WTC11 (cell line): Measurements from ENCODE around the gene PHLPP1. TPM values are rescaled to one million over a fixed set of nuclear protein-coding genes. Genes with fewer than 3 reads are reported as not detected.
A peak's percentile ranks its signal among the peaks of the same experiment; 100 is the strongest.

ENCODE experiments used
- ATAC-seq: fragments of 200-7000 bp; cut with Tn5 transposase; 2 replicates; pipeline ENCODE4 v1.10.0; 2021; ENCODE audit warnings: mild to moderate bottlenecking, moderate library complexity
- CTCF ChIA-PET: fragments of 300-600 bp; sonication (Branson Sonifier 250); formaldehyde crosslinking; loops from one replicate; lab custom pipeline; 2021; ENCODE audit warnings: antibody characterized with exemption; lab: Charles Lee
- POLR2A ChIA-PET: fragments of 350-600 bp; sonication (Branson Sonifier 250); formaldehyde crosslinking; loops from one replicate; lab custom pipeline; 2021; ENCODE audit warnings: antibody characterized with exemption; lab: Charles Lee
- DNase-seq: peaks from one replicate; pipeline ENCODE4 v3.0.0; 2021; ENCODE audit warnings: low spot score
- H3K27ac Mint-ChIP-seq: 2 replicates; pipeline ENCODE4 v1.8.0; 2021; ENCODE audit warnings: mixed read lengths
- H3K27me3 Mint-ChIP-seq: 2 replicates; pipeline ENCODE4 v1.8.0; 2021; ENCODE audit warnings: low read depth, mild to moderate bottlenecking, moderate library complexity, mixed read lengths
- H3K36me3 Mint-ChIP-seq: 2 replicates; pipeline ENCODE4 v1.8.0; 2021; ENCODE audit warnings: mixed read lengths
- H3K4me1 Mint-ChIP-seq: 2 replicates; pipeline ENCODE4 v1.8.0; 2022; ENCODE audit warnings: mixed read lengths
- H3K4me3 Mint-ChIP-seq: 2 replicates; pipeline ENCODE4 v1.8.0; 2021; ENCODE audit warnings: mild to moderate bottlenecking, moderate library complexity, mixed read lengths
- H3K9me3 Mint-ChIP-seq: 2 replicates; pipeline ENCODE4 v1.8.0; 2021; ENCODE audit warnings: mixed read lengths
- ETV6 ChIP-seq: sonication (generic); formaldehyde crosslinking; IDR thresholded peaks from 2 replicates; pipeline ENCODE4 v1.8.1; 2022; ENCODE audit warnings: mild to moderate bottlenecking, missing genetic modification reagents
- NR2C2 ChIP-seq: sonication (generic); formaldehyde crosslinking; IDR thresholded peaks from 2 replicates; pipeline ENCODE4 v1.8.0; 2022; ENCODE audit warnings: mild to moderate bottlenecking, missing genetic modification reagents
- SMAD4 ChIP-seq: sonication (generic); formaldehyde crosslinking; IDR thresholded peaks from 2 replicates; pipeline ENCODE4 v1.8.0; 2022; ENCODE audit warnings: mild to moderate bottlenecking, missing genetic modification reagents
- TP53 ChIP-seq: sonication (generic); formaldehyde crosslinking; IDR thresholded peaks from 2 replicates; pipeline ENCODE4 v1.8.1; 2023; ENCODE audit warnings: mild to moderate bottlenecking, missing genetic modification reagents
- total RNA-seq: library from RNA; stranded (reverse); gene quantifications from 3 replicates; pipeline ENCODE4 v1.2.3, GENCODE V29; 2021
- TF ChIP-seq, protein P1 (sequence below): fragments of 250-450 bp; sonication (Bioruptor Pico); IDR thresholded peaks from 2 replicates; pipeline ENCODE4 v1.8.0; 2021; ENCODE audit warnings: mild to moderate bottlenecking
- TF ChIP-seq, protein P2 (sequence below): sonication (generic); formaldehyde crosslinking; IDR thresholded peaks from 2 replicates; pipeline ENCODE4 v1.8.0; 2023; ENCODE audit warnings: missing genetic modification reagents, mild to moderate bottlenecking, borderline replicate concordance
- TF ChIP-seq, protein P3 (sequence below): sonication (generic); formaldehyde crosslinking; IDR thresholded peaks from 2 replicates; pipeline ENCODE4 v1.8.1; 2022; ENCODE audit warnings: mild to moderate bottlenecking, moderate library complexity, missing genetic modification reagents
- TF ChIP-seq, protein P4 (sequence below): sonication (generic); formaldehyde crosslinking; IDR thresholded peaks from 2 replicates; pipeline ENCODE4 v1.8.1; 2022; ENCODE audit warnings: low read depth, mild to moderate bottlenecking, moderate library complexity, missing genetic modification reagents, borderline replicate concordance
- TF ChIP-seq, protein P5 (sequence below): sonication (generic); formaldehyde crosslinking; IDR thresholded peaks from 2 replicates; pipeline ENCODE4 v1.8.0; 2022; ENCODE audit warnings: mild to moderate bottlenecking, missing genetic modification reagents
- TF ChIP-seq, protein P6 (sequence below): fragments of 250-450 bp; sonication (Bioruptor Pico); conservative IDR thresholded peaks from 2 replicates; pipeline ENCODE4 v1.9.0; 2021; ENCODE audit warnings: mild to moderate bottlenecking
- TF ChIP-seq, protein P7 (sequence below): sonication (generic); formaldehyde crosslinking; IDR thresholded peaks from 2 replicates; pipeline ENCODE4 v1.8.1; 2023; ENCODE audit warnings: mild to moderate bottlenecking, missing genetic modification reagents, moderate library complexity

The PHLPP1 gene
- total RNA-seq, 1 experiment from 2014 or later = 52.0 TPM

DNA sequence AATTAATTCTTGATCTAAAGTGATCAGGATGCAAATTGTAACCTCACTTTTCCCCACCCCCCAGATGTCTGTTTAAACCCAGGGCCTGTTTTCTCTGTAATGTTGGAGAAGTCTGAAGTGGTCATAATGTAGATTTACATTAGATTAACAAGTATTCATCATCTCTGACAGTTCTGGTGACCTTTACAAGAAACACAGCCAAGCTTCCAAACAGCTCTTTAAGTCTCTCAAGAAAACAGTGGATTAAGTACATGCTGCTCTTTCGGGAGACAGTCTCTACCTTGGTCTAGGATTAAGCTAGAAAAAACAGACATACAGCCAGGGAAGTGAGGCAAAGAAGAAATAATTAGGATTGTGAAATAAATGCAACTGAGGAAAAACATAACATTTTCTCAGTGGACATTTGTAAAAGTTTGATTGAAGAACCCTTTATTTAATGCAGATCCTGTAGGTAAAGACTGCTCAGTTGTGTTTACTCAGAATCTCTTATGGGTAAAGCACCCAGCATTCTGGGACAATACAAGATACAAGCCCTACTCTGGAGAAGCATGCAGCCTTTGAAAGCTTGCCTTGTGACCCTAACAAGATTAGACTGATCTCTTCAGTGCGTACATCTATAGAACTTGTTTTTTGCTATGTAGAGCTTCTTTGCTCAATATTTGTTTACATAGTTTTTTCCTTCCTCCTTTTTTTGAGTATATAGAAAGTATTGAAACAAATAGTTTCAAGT is 203.9 kb downstream of the PHLPP1 start:
- no peak for DNase-seq
- TF ChIP-seq, protein P1, sequence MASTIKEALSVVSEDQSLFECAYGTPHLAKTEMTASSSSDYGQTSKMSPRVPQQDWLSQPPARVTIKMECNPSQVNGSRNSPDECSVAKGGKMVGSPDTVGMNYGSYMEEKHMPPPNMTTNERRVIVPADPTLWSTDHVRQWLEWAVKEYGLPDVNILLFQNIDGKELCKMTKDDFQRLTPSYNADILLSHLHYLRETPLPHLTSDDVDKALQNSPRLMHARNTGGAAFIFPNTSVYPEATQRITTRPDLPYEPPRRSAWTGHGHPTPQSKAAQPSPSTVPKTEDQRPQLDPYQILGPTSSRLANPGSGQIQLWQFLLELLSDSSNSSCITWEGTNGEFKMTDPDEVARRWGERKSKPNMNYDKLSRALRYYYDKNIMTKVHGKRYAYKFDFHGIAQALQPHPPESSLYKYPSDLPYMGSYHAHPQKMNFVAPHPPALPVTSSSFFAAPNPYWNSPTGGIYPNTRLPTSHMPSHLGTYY (CRISPR knock-in tag) = no peak
- TF ChIP-seq ETV6 (no peak), NR2C2 (no peak), TP53 (CRISPR knock-in tag) (no peak), SMAD4 (no peak)
- TF ChIP-seq, protein P2, sequence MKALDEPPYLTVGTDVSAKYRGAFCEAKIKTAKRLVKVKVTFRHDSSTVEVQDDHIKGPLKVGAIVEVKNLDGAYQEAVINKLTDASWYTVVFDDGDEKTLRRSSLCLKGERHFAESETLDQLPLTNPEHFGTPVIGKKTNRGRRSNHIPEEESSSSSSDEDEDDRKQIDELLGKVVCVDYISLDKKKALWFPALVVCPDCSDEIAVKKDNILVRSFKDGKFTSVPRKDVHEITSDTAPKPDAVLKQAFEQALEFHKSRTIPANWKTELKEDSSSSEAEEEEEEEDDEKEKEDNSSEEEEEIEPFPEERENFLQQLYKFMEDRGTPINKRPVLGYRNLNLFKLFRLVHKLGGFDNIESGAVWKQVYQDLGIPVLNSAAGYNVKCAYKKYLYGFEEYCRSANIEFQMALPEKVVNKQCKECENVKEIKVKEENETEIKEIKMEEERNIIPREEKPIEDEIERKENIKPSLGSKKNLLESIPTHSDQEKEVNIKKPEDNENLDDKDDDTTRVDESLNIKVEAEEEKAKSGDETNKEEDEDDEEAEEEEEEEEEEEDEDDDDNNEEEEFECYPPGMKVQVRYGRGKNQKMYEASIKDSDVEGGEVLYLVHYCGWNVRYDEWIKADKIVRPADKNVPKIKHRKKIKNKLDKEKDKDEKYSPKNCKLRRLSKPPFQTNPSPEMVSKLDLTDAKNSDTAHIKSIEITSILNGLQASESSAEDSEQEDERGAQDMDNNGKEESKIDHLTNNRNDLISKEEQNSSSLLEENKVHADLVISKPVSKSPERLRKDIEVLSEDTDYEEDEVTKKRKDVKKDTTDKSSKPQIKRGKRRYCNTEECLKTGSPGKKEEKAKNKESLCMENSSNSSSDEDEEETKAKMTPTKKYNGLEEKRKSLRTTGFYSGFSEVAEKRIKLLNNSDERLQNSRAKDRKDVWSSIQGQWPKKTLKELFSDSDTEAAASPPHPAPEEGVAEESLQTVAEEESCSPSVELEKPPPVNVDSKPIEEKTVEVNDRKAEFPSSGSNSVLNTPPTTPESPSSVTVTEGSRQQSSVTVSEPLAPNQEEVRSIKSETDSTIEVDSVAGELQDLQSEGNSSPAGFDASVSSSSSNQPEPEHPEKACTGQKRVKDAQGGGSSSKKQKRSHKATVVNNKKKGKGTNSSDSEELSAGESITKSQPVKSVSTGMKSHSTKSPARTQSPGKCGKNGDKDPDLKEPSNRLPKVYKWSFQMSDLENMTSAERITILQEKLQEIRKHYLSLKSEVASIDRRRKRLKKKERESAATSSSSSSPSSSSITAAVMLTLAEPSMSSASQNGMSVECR (CRISPR knock-in tag) = no peak
- Mint-ChIP-seq H3K27me3 (no peaks in the 10 kb centered on the region), H3K4me3 (no peak overlapping the region), H3K4me1 (no peaks in the 10 kb centered on the region), H3K27ac (peak overlapping the region; percentile 60), H3K36me3 (peaks cover 30% of the 10 kb centered on the region), H3K9me3 (no peaks in the 10 kb centered on the region)
- ChIA-PET CTCF (interaction anchor here (1.4 kb wide), 1 partner anchor 204 kb away, joined by 4 read pairs; the partner anchor contains the start of gene PHLPP1), POLR2A (no interaction called here)
- ATAC-seq = no peak

DNA sequence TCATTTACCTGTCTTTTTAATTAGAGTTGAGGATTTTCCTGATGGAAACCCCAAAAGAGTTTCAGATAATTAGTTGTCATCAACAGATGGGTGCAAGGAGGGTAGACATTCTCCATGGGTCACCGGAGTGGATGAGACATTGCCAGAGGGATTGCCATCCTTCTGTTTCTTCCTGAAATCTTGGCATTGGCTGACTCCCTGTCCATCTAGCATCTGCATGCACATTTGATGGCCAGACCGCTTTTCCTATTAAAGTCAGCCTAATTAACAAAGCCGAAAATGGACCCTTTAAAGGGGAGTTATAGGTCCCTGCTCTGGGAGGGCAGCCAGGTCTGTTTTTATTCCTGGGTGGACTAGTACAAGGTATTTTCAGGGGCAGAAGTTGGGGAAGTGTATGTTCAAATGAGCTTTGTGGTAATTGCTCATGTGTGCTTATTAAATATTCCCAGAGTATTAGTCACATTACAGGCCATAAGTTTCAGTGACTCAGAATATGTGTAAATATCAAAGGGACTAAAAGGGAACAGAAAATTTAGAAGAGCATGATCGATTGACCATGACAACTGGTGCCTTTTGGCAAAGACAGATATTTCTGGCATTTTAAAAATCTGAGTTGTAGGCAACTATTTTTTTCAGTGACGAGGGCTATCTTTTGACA is 209.8 kb downstream of the PHLPP1 start:
- ATAC-seq (no peak), DNase-seq (no peak)
- TF ChIP-seq, protein P3, sequence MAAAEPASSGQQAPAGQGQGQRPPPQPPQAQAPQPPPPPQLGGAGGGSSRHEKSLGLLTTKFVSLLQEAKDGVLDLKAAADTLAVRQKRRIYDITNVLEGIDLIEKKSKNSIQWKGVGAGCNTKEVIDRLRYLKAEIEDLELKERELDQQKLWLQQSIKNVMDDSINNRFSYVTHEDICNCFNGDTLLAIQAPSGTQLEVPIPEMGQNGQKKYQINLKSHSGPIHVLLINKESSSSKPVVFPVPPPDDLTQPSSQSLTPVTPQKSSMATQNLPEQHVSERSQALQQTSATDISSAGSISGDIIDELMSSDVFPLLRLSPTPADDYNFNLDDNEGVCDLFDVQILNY = no peak
- TF ChIP-seq, protein P4, sequence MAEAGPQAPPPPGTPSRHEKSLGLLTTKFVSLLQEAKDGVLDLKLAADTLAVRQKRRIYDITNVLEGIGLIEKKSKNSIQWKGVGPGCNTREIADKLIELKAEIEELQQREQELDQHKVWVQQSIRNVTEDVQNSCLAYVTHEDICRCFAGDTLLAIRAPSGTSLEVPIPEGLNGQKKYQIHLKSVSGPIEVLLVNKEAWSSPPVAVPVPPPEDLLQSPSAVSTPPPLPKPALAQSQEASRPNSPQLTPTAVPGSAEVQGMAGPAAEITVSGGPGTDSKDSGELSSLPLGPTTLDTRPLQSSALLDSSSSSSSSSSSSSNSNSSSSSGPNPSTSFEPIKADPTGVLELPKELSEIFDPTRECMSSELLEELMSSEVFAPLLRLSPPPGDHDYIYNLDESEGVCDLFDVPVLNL (CRISPR knock-in tag) = no peak
- TF ChIP-seq, protein P5, sequence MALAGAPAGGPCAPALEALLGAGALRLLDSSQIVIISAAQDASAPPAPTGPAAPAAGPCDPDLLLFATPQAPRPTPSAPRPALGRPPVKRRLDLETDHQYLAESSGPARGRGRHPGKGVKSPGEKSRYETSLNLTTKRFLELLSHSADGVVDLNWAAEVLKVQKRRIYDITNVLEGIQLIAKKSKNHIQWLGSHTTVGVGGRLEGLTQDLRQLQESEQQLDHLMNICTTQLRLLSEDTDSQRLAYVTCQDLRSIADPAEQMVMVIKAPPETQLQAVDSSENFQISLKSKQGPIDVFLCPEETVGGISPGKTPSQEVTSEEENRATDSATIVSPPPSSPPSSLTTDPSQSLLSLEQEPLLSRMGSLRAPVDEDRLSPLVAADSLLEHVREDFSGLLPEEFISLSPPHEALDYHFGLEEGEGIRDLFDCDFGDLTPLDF (CRISPR knock-in tag) = no peak
- TF ChIP-seq, protein P6, sequence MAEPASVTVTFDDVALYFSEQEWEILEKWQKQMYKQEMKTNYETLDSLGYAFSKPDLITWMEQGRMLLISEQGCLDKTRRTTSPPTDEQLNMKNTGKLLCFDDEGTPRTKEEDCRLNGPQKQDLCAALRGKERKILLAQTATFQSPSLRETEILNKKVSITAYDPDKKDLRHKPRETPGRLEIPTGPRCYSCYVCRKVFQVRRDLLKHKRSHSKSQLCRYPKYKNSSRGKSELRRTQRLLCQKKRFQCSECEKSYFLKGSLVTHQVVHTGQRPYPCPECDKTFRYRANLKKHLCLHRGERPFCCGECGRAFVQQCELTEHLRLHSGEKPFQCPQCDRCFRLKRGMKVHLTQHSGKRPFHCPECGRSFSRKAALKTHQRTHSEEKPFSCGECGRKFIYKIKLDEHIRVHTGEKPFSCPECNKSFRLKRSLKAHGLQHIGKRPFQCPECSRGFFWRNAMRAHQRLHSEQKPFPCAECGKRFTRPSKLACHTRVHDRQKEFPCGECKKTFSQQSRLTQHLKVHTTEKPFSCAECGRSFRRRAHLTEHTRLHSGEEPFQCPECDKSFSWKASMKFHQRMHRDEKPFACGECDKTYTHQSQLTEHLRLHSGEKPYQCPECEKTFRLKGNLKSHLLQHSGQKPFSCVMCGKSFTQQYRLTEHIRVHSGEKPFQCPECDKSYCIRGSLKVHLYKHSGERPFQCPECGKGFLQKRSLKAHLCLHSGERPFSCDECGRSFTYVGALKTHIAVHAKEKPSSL = no peak
- TF ChIP-seq, protein P2 (CRISPR knock-in tag) = no peak
- TF ChIP-seq, protein P7, sequence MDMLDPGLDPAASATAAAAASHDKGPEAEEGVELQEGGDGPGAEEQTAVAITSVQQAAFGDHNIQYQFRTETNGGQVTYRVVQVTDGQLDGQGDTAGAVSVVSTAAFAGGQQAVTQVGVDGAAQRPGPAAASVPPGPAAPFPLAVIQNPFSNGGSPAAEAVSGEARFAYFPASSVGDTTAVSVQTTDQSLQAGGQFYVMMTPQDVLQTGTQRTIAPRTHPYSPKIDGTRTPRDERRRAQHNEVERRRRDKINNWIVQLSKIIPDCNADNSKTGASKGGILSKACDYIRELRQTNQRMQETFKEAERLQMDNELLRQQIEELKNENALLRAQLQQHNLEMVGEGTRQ (CRISPR knock-in tag) = no peak
- CTCF ChIA-PET = no interaction called here
- no peak overlapping the region for H3K4me3 Mint-ChIP-seq
- no peaks in the 10 kb centered on the region for H3K27me3 Mint-ChIP-seq
- no peaks in the 10 kb centered on the region for H3K4me1 Mint-ChIP-seq
- POLR2A ChIA-PET = no interaction called here
- H3K36me3 Mint-ChIP-seq = peaks cover 33% of the 10 kb centered on the region
- peak overlapping the region; percentile 44; the same call in 1 of the 2 replicates for H3K27ac Mint-ChIP-seq
- peaks cover 6% of the 10 kb centered on the region for H3K9me3 Mint-ChIP-seq
